CD4-positive, alpha-beta T cell treated with Interleukin-4 for 1 hour (primary cell): Measurements from ENCODE around the gene TCP11.
A peak's percentile ranks its signal among the peaks of the same experiment; 100 is the strongest.

Source experiments
- DNase-seq, 2 donors: peaks; one replicate each; pipeline ENCODE4 v3.0.0-alpha.2; 2020 to 2022

Gene TCP11

GRCh38 chr6:35090734-35091133 lies 50.4 kb downstream of the TCP11 start:
- DNase-seq, result no peak

- DNase-seq, result no peak
These were observed 51.1 kb downstream of the TCP11 start for GRCh38 chr6:35089935-35090505.

- no peak for DNase-seq
These were observed 51.8 kb downstream of the TCP11 start for GRCh38 chr6:35089216-35089934.

- no peak for DNase-seq
These were observed 52.6 kb downstream of the TCP11 start for GRCh38 chr6:35088281-35089215.

GRCh38 chr6:35087361-35088280 lies 53.5 kb downstream of the TCP11 start:
- no peak for DNase-seq

GRCh38 chr6:35086636-35087360 lies 54.3 kb downstream of the TCP11 start:
- DNase-seq, result no peak

- no peak for DNase-seq
These were observed 54.9 kb downstream of the TCP11 start for GRCh38 chr6:35086282-35086632.

GRCh38 chr6:35085359-35086281 lies 55.5 kb downstream of the TCP11 start:
- no peak for DNase-seq

GRCh38 chr6:35084511-35085203 lies 56.5 kb downstream of the TCP11 start:
- DNase-seq, result no peak

- no peak for DNase-seq
These were observed 57.1 kb downstream of the TCP11 start for GRCh38 chr6:35084041-35084491.

- DNase-seq, result no peak
These were observed 57.6 kb downstream of the TCP11 start for GRCh38 chr6:35083507-35083906.

- no peak for DNase-seq
These were observed 58.3 kb downstream of the TCP11 start for GRCh38 chr6:35082733-35083403.

GRCh38 chr6:35082046-35082732 lies 59.0 kb downstream of the TCP11 start:
- no peak for DNase-seq

GRCh38 chr6:35081426-35081851 lies 59.7 kb downstream of the TCP11 start:
- DNase-seq, result peak in 1 of 2 donors; percentile 12

- no peak for DNase-seq
These were observed 60.2 kb downstream of the TCP11 start for GRCh38 chr6:35080821-35081425.

GRCh38 chr6:35080016-35080680 lies 61.0 kb downstream of the TCP11 start:
- DNase-seq, result no peak

GRCh38 chr6:35079311-35080000 lies 61.7 kb downstream of the TCP11 start:
- no peak for DNase-seq
